Osteocyte (in vitro differentiated cells): ENCODE results near the gene TMEM205. TPM values are rescaled to one million over a fixed set of nuclear protein-coding genes. Genes with fewer than 3 reads are reported as not detected.

Source experiments
- DNase-seq: peaks from one replicate; pipeline ENCODE4 v3.0.0; 2021; ENCODE audit warnings: mixed read lengths; ENCODE audit not compliant: unreplicated experiment; ENCODE audit errors: extremely low spot score
- H3K27ac Mint-ChIP-seq: one replicate; pipeline ENCODE4 v1.8.0; 2021; ENCODE audit warnings: mild to moderate bottlenecking, mixed read lengths; ENCODE audit not compliant: unreplicated experiment
- H3K27me3 Mint-ChIP-seq: one replicate; pipeline ENCODE4 v1.8.0; 2021; ENCODE audit warnings: mixed read lengths; ENCODE audit not compliant: unreplicated experiment
- H3K36me3 Mint-ChIP-seq: one replicate; pipeline ENCODE4 v1.8.0; 2021; ENCODE audit warnings: mixed read lengths; ENCODE audit not compliant: unreplicated experiment
- H3K4me1 Mint-ChIP-seq: one replicate; pipeline ENCODE4 v1.8.0; 2021; ENCODE audit warnings: mixed read lengths; ENCODE audit not compliant: unreplicated experiment
- H3K4me3 Mint-ChIP-seq: one replicate; pipeline ENCODE4 v1.8.0; 2021; ENCODE audit warnings: mild to moderate bottlenecking, moderate library complexity, mixed read lengths; ENCODE audit not compliant: unreplicated experiment
- H3K9me3 Mint-ChIP-seq: one replicate; pipeline ENCODE4 v1.8.0; 2021; ENCODE audit warnings: mixed read lengths; ENCODE audit not compliant: unreplicated experiment
- CTCF ChIP-seq: fragments of 200-600 bp; sonication (generic); IDR thresholded peaks from 2 replicates; pipeline ENCODE4 v1.5.0; 2021; ENCODE audit warnings: antibody characterized with exemption, mild to moderate bottlenecking, moderate library complexity
- total RNA-seq: library from RNA; stranded (reverse); gene quantifications from 2 replicates; pipeline ENCODE4 v1.2.1, GENCODE V29; 2021

The TMEM205 gene
- total RNA-seq, 1 donor from 2014 or later = 57.4 TPM

DNA sequence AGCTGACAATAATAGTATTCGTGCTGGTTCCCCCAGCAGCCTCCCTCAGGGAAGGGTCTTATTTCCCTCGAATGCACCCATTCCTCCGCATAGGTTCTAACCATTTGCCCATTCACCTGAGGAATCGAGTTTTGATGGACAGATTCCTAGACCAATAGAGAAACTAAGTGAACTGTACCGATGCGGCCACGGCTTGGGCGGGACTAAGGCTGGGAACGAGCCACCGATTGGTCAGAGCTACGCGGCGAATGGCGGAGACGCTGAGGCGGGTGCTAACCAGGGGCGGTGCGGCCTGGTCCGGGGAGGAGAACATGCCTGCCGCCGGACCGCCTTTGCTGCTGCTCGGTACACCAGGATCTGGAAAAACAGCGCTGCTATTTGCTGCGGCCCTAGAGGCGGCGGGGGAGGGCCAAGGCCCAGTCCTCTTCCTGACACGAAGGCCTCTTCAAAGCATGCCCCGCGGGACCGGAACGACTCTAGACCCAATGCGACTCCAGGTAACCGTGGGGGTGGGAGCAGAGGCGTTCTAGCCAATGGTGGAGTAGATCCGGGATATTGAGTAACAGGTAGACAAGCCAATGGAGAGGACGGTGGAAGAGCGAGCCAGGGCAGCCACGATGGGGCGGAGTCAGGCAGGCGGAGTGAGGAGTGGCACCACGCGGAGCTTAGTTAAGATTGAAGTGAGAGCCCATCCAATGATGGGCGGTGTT lies 28.5 kb upstream of the TMEM205 start, which contains the start of gene SWSAP1:
TSS of gene SWSAP1 (plus strand) at position 234 of the 710 bp plus-strand sequence. CDS start at position 249, 15 bp downstream.
- no peak for TF ChIP-seq CTCF
- H3K4me3 Mint-ChIP-seq = no peak within 1 kb of the TSS
- no peaks in the 10 kb centered on the region for H3K27me3 Mint-ChIP-seq
- H3K4me1 Mint-ChIP-seq = peaks cover 21% of the 10 kb centered on the region
- DNase-seq = peak; percentile 99
- no peaks in the 10 kb centered on the region for H3K9me3 Mint-ChIP-seq
- no peak within 1 kb of the TSS for H3K27ac Mint-ChIP-seq
- H3K36me3 Mint-ChIP-seq = no peaks in the 10 kb centered on the region

GRCh38 chr19:11373885-11374432 lies 27.9 kb upstream of the TMEM205 start:
- no peak for DNase-seq
- no peak for TF ChIP-seq CTCF
- H3K4me3 Mint-ChIP-seq = no peak overlapping the region
- peaks cover 21% of the 10 kb centered on the region for H3K4me1 Mint-ChIP-seq
- no peaks in the 10 kb centered on the region for H3K27me3 Mint-ChIP-seq
- H3K9me3 Mint-ChIP-seq = no peaks in the 10 kb centered on the region
- H3K36me3 Mint-ChIP-seq = no peaks in the 10 kb centered on the region
- H3K27ac Mint-ChIP-seq = no peak overlapping the region

DNA sequence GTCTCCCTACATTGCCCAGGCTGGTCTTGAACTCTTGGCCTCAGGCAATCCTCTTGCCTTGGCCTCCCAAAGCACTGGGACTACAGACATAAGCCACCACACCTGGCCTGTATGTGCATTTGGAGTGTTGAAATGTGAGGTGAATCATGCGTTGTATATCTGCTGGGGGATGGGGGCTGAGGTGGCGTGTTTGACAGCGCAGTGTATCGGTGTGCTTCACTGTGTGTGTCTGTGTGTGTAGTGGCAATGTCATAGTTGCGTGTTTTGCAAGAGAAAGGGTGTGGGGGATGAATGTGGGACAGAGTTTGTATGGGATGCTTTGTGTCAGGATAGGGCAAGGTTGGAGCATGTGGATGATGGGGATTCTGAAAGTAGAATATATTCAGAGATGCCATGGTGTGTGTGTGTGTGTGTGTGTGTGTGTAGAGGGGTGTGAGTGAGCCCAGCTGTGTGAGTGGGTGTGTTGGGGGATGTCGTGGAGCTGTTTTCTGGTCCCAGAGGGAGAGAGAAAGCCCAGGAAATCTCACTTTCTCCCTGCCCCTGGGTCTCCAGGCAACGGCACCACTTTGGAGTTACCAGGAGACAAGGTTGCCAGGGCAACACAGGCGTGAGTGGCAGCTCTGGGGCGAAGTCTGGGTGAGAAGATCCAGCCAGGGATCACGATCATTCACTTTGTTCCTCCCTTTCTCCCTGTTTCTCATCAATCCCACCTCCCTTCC lies 27.3 kb upstream of the TMEM205 start:
- Mint-ChIP-seq H3K4me1 (peaks cover 16% of the 10 kb centered on the region), H3K27me3 (no peaks in the 10 kb centered on the region), H3K36me3 (no peaks in the 10 kb centered on the region), H3K4me3 (peak overlapping the region; percentile 16), H3K27ac (no peak overlapping the region), H3K9me3 (no peaks in the 10 kb centered on the region)
- TF ChIP-seq CTCF = no peak
- DNase-seq = no peak

DNA sequence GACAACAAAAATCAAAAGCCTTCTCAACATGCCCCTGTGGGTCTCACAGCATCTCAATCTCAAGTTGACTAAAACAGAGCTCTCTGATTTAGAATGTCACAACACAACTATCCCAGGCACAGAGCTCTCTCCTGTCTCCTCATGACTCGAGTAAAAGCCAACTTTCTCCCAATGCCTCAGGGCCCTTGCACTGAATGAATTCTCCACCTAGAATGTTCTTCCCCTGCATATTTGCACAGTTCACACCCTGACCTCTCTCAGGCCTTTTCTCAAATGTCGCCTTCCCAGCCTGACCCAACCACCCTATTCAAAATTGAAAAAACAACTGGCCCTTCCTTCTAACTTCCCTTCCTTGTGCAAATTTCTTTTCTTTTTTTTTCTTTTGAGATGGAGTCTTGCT lies 24.7 kb upstream of the TMEM205 start:
- no peaks in the 10 kb centered on the region for H3K9me3 Mint-ChIP-seq
- H3K27me3 Mint-ChIP-seq = no peaks in the 10 kb centered on the region
- H3K36me3 Mint-ChIP-seq = peaks cover 1% of the 10 kb centered on the region
- no peak for TF ChIP-seq CTCF
- H3K4me1 Mint-ChIP-seq = peaks cover 3% of the 10 kb centered on the region
- no peak overlapping the region for H3K27ac Mint-ChIP-seq
- DNase-seq = no peak
- no peak overlapping the region for H3K4me3 Mint-ChIP-seq

DNA sequence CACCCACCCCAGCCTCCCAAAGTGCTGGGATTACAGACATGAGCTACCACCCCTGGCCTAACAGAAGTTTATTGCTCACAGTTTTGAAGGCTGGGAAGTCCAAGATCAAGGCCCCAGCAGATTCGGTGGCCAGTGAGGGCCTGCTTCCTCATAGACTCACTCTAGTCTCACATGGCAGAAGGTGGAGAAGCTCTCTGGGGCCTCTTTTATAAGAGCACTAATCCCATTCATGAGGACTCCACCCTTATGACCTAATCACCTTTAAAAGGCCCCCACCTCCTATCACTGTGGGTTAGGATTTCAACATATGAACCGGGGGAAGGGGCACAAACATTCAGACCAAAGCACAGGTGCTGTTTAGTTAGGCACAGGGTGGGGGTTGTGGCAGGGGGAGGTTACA lies 21.5 kb upstream of the TMEM205 start:
- Mint-ChIP-seq H3K4me1 (no peaks in the 10 kb centered on the region), H3K4me3 (no peak overlapping the region), H3K36me3 (peaks cover 13% of the 10 kb centered on the region), H3K27ac (no peak overlapping the region), H3K9me3 (no peaks in the 10 kb centered on the region), H3K27me3 (no peaks in the 10 kb centered on the region)
- DNase-seq = no peak
- no peak for TF ChIP-seq CTCF
